CD4-positive, alpha-beta memory T cell (primary cell): ENCODE results near the gene SYNPR. TPM values are rescaled to one million over a fixed set of nuclear protein-coding genes. Genes with fewer than 3 reads are reported as not detected.

Experiments
- CTCF ChIA-PET: fragments of 350-600 bp; sonication (Branson Sonifier 250); formaldehyde crosslinking; loops from one replicate; lab custom pipeline; 2021; ENCODE audit warnings: inconsistent platforms; ENCODE audit not compliant: partially characterized antibody; lab: Charles Lee
- POLR2A ChIA-PET: fragments of 350-600 bp; sonication (Branson Sonifier 250); formaldehyde crosslinking; loops from one replicate; lab custom pipeline; 2021; ENCODE audit not compliant: partially characterized antibody; lab: Charles Lee
- DNase-seq, 5 donors: peaks; one replicate each; pipeline versions ENCODE4 v3.0.0 to v3.0.0-alpha.2; 2020 to 2022; ENCODE audit warnings: mixed read lengths in 1 of 5
- H3K27ac ChIP-seq: one replicate; pipeline ENCODE4 v1.7.0; 2013; ENCODE audit warnings: low read depth, low read length
- H3K27me3 ChIP-seq: 2 replicates; pipeline ENCODE4 v1.7.0; 2013; ENCODE audit warnings: mild to moderate bottlenecking, low read length, moderate library complexity; ENCODE audit not compliant: insufficient read depth
- H3K36me3 ChIP-seq: 2 replicates; pipeline ENCODE4 v1.7.0; 2013; ENCODE audit warnings: mild to moderate bottlenecking, low read length, moderate library complexity; ENCODE audit not compliant: insufficient read depth
- H3K4me1 ChIP-seq: 2 replicates; pipeline ENCODE4 v1.7.0; 2013; ENCODE audit warnings: mild to moderate bottlenecking, low read length, moderate library complexity; ENCODE audit not compliant: insufficient read depth
- H3K4me3 ChIP-seq, 2 donors: one replicate each; pipeline ENCODE4 v1.7.0; 2013; ENCODE audit warnings: low read length in 2 of 2, mild to moderate bottlenecking in 1 of 2
- H3K9me3 ChIP-seq, 2 donors: one replicate each; pipeline ENCODE4 v1.7.0; 2013; ENCODE audit warnings: low read length in 2 of 2, control low read depth in 1 of 2; ENCODE audit not compliant: control insufficient read depth in 1 of 2
- H3K27ac Mint-ChIP-seq, 7 donors: one replicate each; pipeline ENCODE4 v1.8.0; 2020 to 2021; ENCODE audit warnings: mixed read lengths in 7 of 7, mild to moderate bottlenecking in 6 of 7, inconsistent platforms in 3 of 7, moderate library complexity in 3 of 7
- H3K27me3 Mint-ChIP-seq, 2 donors: one replicate each; pipeline ENCODE4 v1.8.0; 2020 to 2021; ENCODE audit warnings: mixed read lengths in 2 of 2
- H3K36me3 Mint-ChIP-seq, 2 donors: one replicate each; pipeline ENCODE4 v1.8.0; 2020 to 2021; ENCODE audit warnings: mixed read lengths in 2 of 2, inconsistent platforms in 1 of 2, mild to moderate bottlenecking in 1 of 2
- H3K4me1 Mint-ChIP-seq, 4 donors: one replicate each; pipeline ENCODE4 v1.8.0; 2020 to 2021; ENCODE audit warnings: mixed read lengths in 4 of 4, mild to moderate bottlenecking in 1 of 4
- H3K4me3 Mint-ChIP-seq, 8 donors: one replicate each; pipeline ENCODE4 v1.8.0; 2020 to 2021; ENCODE audit warnings: mixed read lengths in 8 of 8, mild to moderate bottlenecking in 7 of 8, moderate library complexity in 6 of 8, inconsistent platforms in 3 of 8
- H3K9me3 Mint-ChIP-seq, 8 donors: one replicate each; pipeline ENCODE4 v1.8.0; 2020 to 2021; ENCODE audit warnings: mixed read lengths in 8 of 8, mild to moderate bottlenecking in 5 of 8, inconsistent platforms in 3 of 8, moderate library complexity in 1 of 8
- intact Hi-C: fragments of 100-400 bp; cut with micrococcal nuclease; formaldehyde crosslinking; loops from one replicate; pipeline ENCODE4 v1.15.1; 2023
- polyA plus RNA-seq, 2 donors: library from polyadenylated mRNA; unstranded; fragments of 300-500 nt; fragmentation: Illumina TruSeq; gene quantifications; one replicate each; pipeline ENCODE4 v1.2.3, GENCODE V29; 2021
- total RNA-seq, 2 experiments: library from RNA; stranded (reverse); gene quantifications; one replicate each; pipeline ENCODE4 v1.2.3, GENCODE V29; 2021

SYNPR gene
- not detected for total RNA-seq
- not detected for polyA plus RNA-seq

GRCh38 chr3:63278171-63279004, at the start of gene SYNPR:
TSS of gene SYNPR (plus strand) at chr3:63278308.
- intact Hi-C loops, result no loop called here
- ChIA-PET CTCF (no interaction called here), POLR2A (no interaction called here)
- no peaks in the 10 kb centered on the region for H3K27me3 ChIP-seq
- no peak for DNase-seq
- no peaks in the 10 kb centered on the region for H3K36me3 ChIP-seq
- no peak within 1 kb of the TSS for H3K4me3 ChIP-seq
- Mint-ChIP-seq H3K27me3 (peaks cover 9 to 17% of the 10 kb centered on the region in 2 donors), H3K4me3 (peak within 1 kb of the TSS in 1 of 8 donors; percentile 10), H3K4me1 (peaks cover 0 to 5% (median 0%) of the 10 kb centered on the region in 4 donors), H3K9me3 (peaks cover 0 to 7% (median 2%) of the 10 kb centered on the region in 8 donors), H3K36me3 (peaks cover 0 to 6% of the 10 kb centered on the region in 2 donors), H3K27ac (no peak within 1 kb of the TSS)
- H3K27ac ChIP-seq, result no peak within 1 kb of the TSS
- H3K9me3 ChIP-seq, result no peaks in the 10 kb centered on the region
- no peaks in the 10 kb centered on the region for H3K4me1 ChIP-seq

GRCh38 chr3:63228677-63229076, 49.4 kb upstream of the SYNPR start:
- no peaks in the 10 kb centered on the region for H3K36me3 ChIP-seq
- intact Hi-C loops, result no loop called here
- Mint-ChIP-seq H3K4me1 (peaks cover 0 to 2% (median under 1%) of the 10 kb centered on the region in 4 donors), H3K27me3 (no peaks in the 10 kb centered on the region), H3K27ac (no peak overlapping the region), H3K36me3 (no peaks in the 10 kb centered on the region), H3K4me3 (no peak overlapping the region), H3K9me3 (peaks cover 0 to 6% (median 0%) of the 10 kb centered on the region in 8 donors)
- H3K4me1 ChIP-seq, result no peaks in the 10 kb centered on the region
- H3K9me3 ChIP-seq, result no peaks in the 10 kb centered on the region
- peak in 1 of 5 donors; percentile 1 for DNase-seq
- H3K27me3 ChIP-seq, result no peaks in the 10 kb centered on the region
- no peak overlapping the region for H3K27ac ChIP-seq
- no peak overlapping the region for H3K4me3 ChIP-seq
- CTCF ChIA-PET, result no interaction called here
- POLR2A ChIA-PET, result no interaction called here

- POLR2A ChIA-PET, result no interaction called here
- no peak overlapping the region for H3K27ac ChIP-seq
- H3K9me3 ChIP-seq, result no peaks in the 10 kb centered on the region
- Mint-ChIP-seq H3K4me3 (no peak overlapping the region), H3K4me1 (peaks cover 0 to 2% (median under 1%) of the 10 kb centered on the region in 4 donors), H3K9me3 (peaks cover 0 to 8% (median 0%) of the 10 kb centered on the region in 8 donors), H3K27me3 (no peaks in the 10 kb centered on the region), H3K36me3 (no peaks in the 10 kb centered on the region), H3K27ac (no peak overlapping the region)
- no peaks in the 10 kb centered on the region for H3K4me1 ChIP-seq
- H3K4me3 ChIP-seq, result no peak overlapping the region
- DNase-seq, result no peak
- CTCF ChIA-PET, result no interaction called here
- H3K27me3 ChIP-seq, result no peaks in the 10 kb centered on the region
- no peaks in the 10 kb centered on the region for H3K36me3 ChIP-seq
- intact Hi-C loops, result no loop called here
Measured at GRCh38 chr3:63230146-63230545, 48.0 kb upstream of the SYNPR start.

- H3K4me1 Mint-ChIP-seq, result peaks cover 0 to 2% (median under 1%) of the 10 kb centered on the region in 4 donors
- H3K4me3 Mint-ChIP-seq, result no peak overlapping the region
- intact Hi-C loops, result no loop called here
- H3K4me3 ChIP-seq, result no peak overlapping the region
- no peaks in the 10 kb centered on the region for H3K9me3 ChIP-seq
- H3K27me3 ChIP-seq, result no peaks in the 10 kb centered on the region
- no peak overlapping the region for H3K27ac Mint-ChIP-seq
- ChIA-PET CTCF (no interaction called here), POLR2A (no interaction called here)
- H3K36me3 ChIP-seq, result no peaks in the 10 kb centered on the region
- no peaks in the 10 kb centered on the region for H3K27me3 Mint-ChIP-seq
- H3K36me3 Mint-ChIP-seq, result no peaks in the 10 kb centered on the region
- no peak for DNase-seq
- no peaks in the 10 kb centered on the region for H3K4me1 ChIP-seq
- H3K27ac ChIP-seq, result no peak overlapping the region
- H3K9me3 Mint-ChIP-seq, result peaks cover 0 to 4% (median 0%) of the 10 kb centered on the region in 8 donors
Measured at GRCh38 chr3:63231643-63232042, 46.5 kb upstream of the SYNPR start.

DNA sequence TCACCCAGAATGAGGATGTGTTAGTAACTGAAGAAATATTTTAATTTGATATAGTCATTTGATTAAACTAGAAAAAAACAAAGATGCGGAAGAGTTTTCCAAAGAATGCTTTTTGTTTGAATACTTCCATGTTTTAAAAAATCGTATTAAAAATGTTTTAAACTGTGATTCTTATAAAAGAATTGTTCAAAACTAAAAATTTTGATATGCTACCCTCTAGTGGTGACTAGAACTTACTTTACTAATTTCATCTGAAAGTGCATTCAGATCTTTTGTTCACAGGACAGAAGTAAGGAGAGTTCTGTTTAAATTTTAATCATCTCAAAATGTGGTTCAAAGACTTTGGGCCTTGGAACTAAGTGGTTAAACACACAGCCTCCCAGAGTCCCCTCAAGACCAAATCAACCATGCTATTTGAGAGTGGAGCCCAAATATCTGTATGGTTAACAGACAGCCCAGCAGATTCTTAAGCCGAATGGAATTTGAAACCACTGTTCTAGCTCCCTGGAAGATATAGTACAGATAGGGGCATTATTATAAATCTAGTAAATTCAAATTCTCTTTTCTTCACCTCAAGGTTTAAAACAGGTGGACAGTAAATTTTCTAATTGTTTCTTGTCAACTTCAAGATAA, 45.2 kb upstream of the SYNPR start:
- Mint-ChIP-seq H3K4me1 (peaks cover 0 to 2% (median under 1%) of the 10 kb centered on the region in 4 donors), H3K4me3 (no peak overlapping the region), H3K36me3 (no peaks in the 10 kb centered on the region), H3K9me3 (peaks cover 0 to 4% (median 0%) of the 10 kb centered on the region in 8 donors), H3K27me3 (no peaks in the 10 kb centered on the region), H3K27ac (no peak overlapping the region)
- no peaks in the 10 kb centered on the region for H3K4me1 ChIP-seq
- no peak overlapping the region for H3K4me3 ChIP-seq
- ChIA-PET CTCF (no interaction called here), POLR2A (no interaction called here)
- no peak for DNase-seq
- intact Hi-C loops, result no loop called here
- no peaks in the 10 kb centered on the region for H3K36me3 ChIP-seq
- no peaks in the 10 kb centered on the region for H3K27me3 ChIP-seq
- H3K27ac ChIP-seq, result no peak overlapping the region
- no peaks in the 10 kb centered on the region for H3K9me3 ChIP-seq

- ChIA-PET POLR2A (no interaction called here), CTCF (no interaction called here)
- DNase-seq, result no peak
- no peak overlapping the region for H3K4me3 Mint-ChIP-seq
- peaks cover 0 to 2% (median 0%) of the 10 kb centered on the region in 8 donors for H3K9me3 Mint-ChIP-seq
- H3K27me3 ChIP-seq, result no peaks in the 10 kb centered on the region
- H3K27me3 Mint-ChIP-seq, result peaks cover 0 to 2% of the 10 kb centered on the region in 2 donors
- H3K9me3 ChIP-seq, result no peaks in the 10 kb centered on the region
- H3K4me1 Mint-ChIP-seq, result no peaks in the 10 kb centered on the region
- H3K4me3 ChIP-seq, result no peak overlapping the region
- no peaks in the 10 kb centered on the region for H3K36me3 ChIP-seq
- H3K27ac Mint-ChIP-seq, result no peak overlapping the region
- H3K4me1 ChIP-seq, result no peaks in the 10 kb centered on the region
- no peaks in the 10 kb centered on the region for H3K36me3 Mint-ChIP-seq
- intact Hi-C loops, result no loop called here
- no peak overlapping the region for H3K27ac ChIP-seq
Measured at GRCh38 chr3:63240381-63240902, 37.7 kb upstream of the SYNPR start.

DNA sequence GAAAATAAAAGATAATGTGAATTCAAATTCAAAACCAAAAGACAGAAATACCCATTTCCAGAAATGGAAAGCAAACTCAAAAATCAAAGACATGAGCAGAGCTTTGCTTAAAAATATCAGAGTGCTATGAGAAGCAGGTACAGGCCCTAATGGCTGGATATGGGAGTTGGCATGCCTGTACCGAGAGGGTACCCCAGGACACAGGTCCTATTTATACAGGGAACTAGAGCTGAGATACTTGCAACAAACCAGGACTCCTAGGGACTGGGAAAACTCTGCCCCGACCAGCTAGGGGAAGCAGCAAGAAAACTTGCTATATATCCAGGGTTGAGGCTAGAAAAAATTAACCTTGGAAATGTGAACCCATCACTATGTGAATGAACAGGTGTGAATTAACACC, 36.0 kb upstream of the SYNPR start:
- POLR2A ChIA-PET, result no interaction called here
- no peaks in the 10 kb centered on the region for H3K27me3 ChIP-seq
- Mint-ChIP-seq H3K27ac (no peak overlapping the region), H3K4me3 (no peak overlapping the region), H3K9me3 (peaks cover 0 to 2% (median 0%) of the 10 kb centered on the region in 8 donors), H3K36me3 (no peaks in the 10 kb centered on the region), H3K27me3 (peaks cover 0 to 2% of the 10 kb centered on the region in 2 donors), H3K4me1 (no peaks in the 10 kb centered on the region)
- H3K36me3 ChIP-seq, result no peaks in the 10 kb centered on the region
- intact Hi-C loops, result no loop called here
- H3K9me3 ChIP-seq, result no peaks in the 10 kb centered on the region
- no peaks in the 10 kb centered on the region for H3K4me1 ChIP-seq
- DNase-seq, result no peak
- CTCF ChIA-PET, result no interaction called here
- H3K4me3 ChIP-seq, result no peak overlapping the region
- no peak overlapping the region for H3K27ac ChIP-seq
